ENCODE results near the gene MRPL18.

MRPL18 gene

GRCh38 chr6:159832946-159833345, 42.7 kb downstream of the MRPL18 start:
- DNase-seq (ENCODE audit: low read depth), result no peak
- no peak overlapping the region for H3K4me3 ChIP-seq (ENCODE audit: low read depth, low read length)
- no peak for TF ChIP-seq CTCF (IDR thresholded peaks at IDR 0.05; ENCODE audit: control insufficient read depth, extremely low read depth, insufficient read depth)

GRCh38 chr6:159833556-159833955, 43.3 kb downstream of the MRPL18 start:
- no peak for TF ChIP-seq CTCF (IDR thresholded peaks at IDR 0.05; ENCODE audit: control insufficient read depth, extremely low read depth, insufficient read depth)
- no peak for DNase-seq (ENCODE audit: low read depth)
- H3K4me3 ChIP-seq (ENCODE audit: low read depth, low read length), result no peak overlapping the region

- H3K4me3 ChIP-seq (ENCODE audit: low read depth, low read length), result no peak overlapping the region
These were observed 43.8 kb downstream of the MRPL18 start for GRCh38 chr6:159833997-159834603.

GRCh38 chr6:159836718-159837490, 46.6 kb downstream of the MRPL18 start:
- TF ChIP-seq CTCF (IDR thresholded peaks at IDR 0.05; ENCODE audit: control insufficient read depth, extremely low read depth, insufficient read depth), result no peak
- no peak overlapping the region for H3K4me3 ChIP-seq (ENCODE audit: low read depth, low read length)
- no peak for DNase-seq (ENCODE audit: low read depth)

More at GRCh38 chr6:159833997-159834603, 43.8 kb downstream of the MRPL18 start:
- DNase-seq (ENCODE audit: low read depth), result no peak
- no peak for TF ChIP-seq CTCF (IDR thresholded peaks at IDR 0.05; ENCODE audit: control insufficient read depth, extremely low read depth, insufficient read depth)

GRCh38 chr6:159837511-159837910, 47.2 kb downstream of the MRPL18 start:
- no peak for TF ChIP-seq CTCF (IDR thresholded peaks at IDR 0.05; ENCODE audit: control insufficient read depth, extremely low read depth, insufficient read depth)
- no peak overlapping the region for H3K4me3 ChIP-seq (ENCODE audit: low read depth, low read length)

GRCh38 chr6:159838020-159838744, 47.9 kb downstream of the MRPL18 start:
- TF ChIP-seq CTCF (IDR thresholded peaks at IDR 0.05; ENCODE audit: control insufficient read depth, extremely low read depth, insufficient read depth), result no peak
- no peak overlapping the region for H3K4me3 ChIP-seq (ENCODE audit: low read depth, low read length)
- DNase-seq (ENCODE audit: low read depth), result no peak

More at GRCh38 chr6:159837511-159837910, 47.2 kb downstream of the MRPL18 start:
- DNase-seq (ENCODE audit: low read depth), result no peak

Data from LNCaP clone FGC (cell line).